CD4-positive, alpha-beta T cell treated with Interferon alpha-2 for 1 hour (primary cell): ENCODE results near the gene ECSCR.

Experiments
- DNase-seq, 2 donors: peaks; one replicate each; pipeline ENCODE4 v3.0.0-alpha.2; 2020 to 2022

ECSCR gene

GRCh38 chr5:139473565-139473964, 11.0 kb upstream of the ECSCR start:
- DNase-seq: no peak

- no peak for DNase-seq
Observed at GRCh38 chr5:139473105-139473504, 10.6 kb upstream of the ECSCR start.

GRCh38 chr5:139472386-139473030, 10.0 kb upstream of the ECSCR start:
- no peak for DNase-seq

- peak; percentile 45 to 68 for DNase-seq
Observed at GRCh38 chr5:139470821-139471300, 8.3 kb upstream of the ECSCR start, which contains the start of gene SMIM33. SMIM33 (plus strand) TSS chr5:139471004; CDS start chr5:139471122, 118 bp downstream.

GRCh38 chr5:139468421-139468931, 5.9 kb upstream of the ECSCR start:
- DNase-seq: peak in 1 of 2 donors; percentile 50

- DNase-seq: no peak
Observed at GRCh38 chr5:139461698-139462097, 845 bp downstream of the ECSCR start.

- DNase-seq: no peak
Observed at GRCh38 chr5:139461176-139461575, 1.4 kb downstream of the ECSCR start.

GRCh38 chr5:139460455-139460854, 2.1 kb downstream of the ECSCR start:
- no peak for DNase-seq

- DNase-seq: no peak
Observed at GRCh38 chr5:139459451-139459934, 3.0 kb downstream of the ECSCR start.

- peak; percentile 78 to 85 for DNase-seq
Observed at GRCh38 chr5:139458580-139459407, 3.7 kb downstream of the ECSCR start.

GRCh38 chr5:139457653-139458306, 4.8 kb downstream of the ECSCR start:
- DNase-seq: no peak

- DNase-seq: no peak
Observed at GRCh38 chr5:139457241-139457640, 5.3 kb downstream of the ECSCR start.

GRCh38 chr5:139456776-139457175, 5.8 kb downstream of the ECSCR start:
- no peak for DNase-seq

- no peak for DNase-seq
Observed at GRCh38 chr5:139454568-139455290, 7.8 kb downstream of the ECSCR start.

GRCh38 chr5:139453683-139454567, 8.6 kb downstream of the ECSCR start:
- DNase-seq: peak; percentile 60 to 66

- no peak for DNase-seq
Observed at GRCh38 chr5:139451878-139452660, 10.5 kb downstream of the ECSCR start.

- no peak for DNase-seq
Observed at GRCh38 chr5:139451176-139451575, 11.4 kb downstream of the ECSCR start.

GRCh38 chr5:139446956-139447779, 15.4 kb downstream of the ECSCR start:
- DNase-seq: no peak

GRCh38 chr5:139445325-139446170, 17.0 kb downstream of the ECSCR start:
- DNase-seq: no peak
